SK-N-SH (cell line): ENCODE measurements around the gene RPN1. TPM values are rescaled to one million over a fixed set of nuclear protein-coding genes. Genes with fewer than 3 reads are reported as not detected.

Source experiments
- CTCF ChIA-PET: fragments of 300-600, 350-600 bp; formaldehyde crosslinking; extraction: SDS; loops from one replicate; lab custom pipeline; 2021; lab: Yijun Ruan, JAX
- POLR2A ChIA-PET: fragments of 350-600 bp; sonication (Branson Sonifier 250); formaldehyde crosslinking; extraction: SDS; loops from one replicate; lab custom pipeline; 2020; ENCODE audit warnings: antibody characterized with exemption, inconsistent platforms; lab: Yijun Ruan, JAX
- DNase-seq: peaks from one replicate; pipeline ENCODE4 v3.0.0; 2012
- H2AFZ ChIP-seq: fragments of 200-600 bp; sonication (generic); 2 replicates; pipeline ENCODE4 v1.8.1; 2016; ENCODE audit warnings: antibody characterized with exemption, mild to moderate bottlenecking, low read depth
- H3F3A ChIP-seq: fragments of 200-600 bp; sonication (generic); replicated peaks from 2 replicates; pipeline ENCODE3; 2016; ENCODE audit warnings: antibody characterized with exemption, mild to moderate bottlenecking; ENCODE audit not compliant: insufficient read depth
- H3K27ac ChIP-seq, 2 experiments: fragments of 200-500 bp in 1 of 2; fragments of 200-600 bp in 1 of 2; sonication (Bioruptor generic) in 1 of 2; sonication (generic), shearing (Covaris generic) in 1 of 2; 2 replicates each; pipeline versions ENCODE4 v1.5.1 to v1.6.1; 2014 to 2016; ENCODE audit warnings: low read depth in 2 of 2, inconsistent platforms in 1 of 2, low read length in 1 of 2, mild to moderate bottlenecking in 1 of 2, mixed read lengths in 1 of 2
- H3K27me3 ChIP-seq: fragments of 200-600 bp; sonication (generic), shearing (Covaris generic); 2 replicates; pipeline ENCODE4 v1.6.1; 2016; ENCODE audit warnings: mixed run types; ENCODE audit not compliant: insufficient read depth
- H3K36me3 ChIP-seq, 2 experiments: fragments of 200-500 bp in 1 of 2; fragments of 200-600 bp in 1 of 2; sonication (Bioruptor generic) in 1 of 2; sonication (generic) in 1 of 2; replicated peaks in 1 of 2; 2 replicates each; pipeline versions ENCODE3 to v1.5.1; 2014 to 2016; ENCODE audit warnings: low read length in 1 of 2, mild to moderate bottlenecking in 1 of 2; ENCODE audit not compliant: insufficient read depth in 2 of 2, control insufficient read depth in 1 of 2
- H3K4me1 ChIP-seq, 2 experiments: fragments of 200-500 bp in 1 of 2; fragments of 200-600 bp in 1 of 2; sonication (Bioruptor generic) in 1 of 2; sonication (generic), shearing (Covaris generic) in 1 of 2; 2 replicates each; pipeline versions ENCODE4 v1.5.1 to v1.6.1; 2014 to 2016; ENCODE audit warnings: low read depth in 1 of 2, low read length in 1 of 2, mixed run types in 1 of 2; ENCODE audit not compliant: insufficient read depth in 2 of 2, control insufficient read depth in 1 of 2
- H3K4me2 ChIP-seq: fragments of 200-600 bp; sonication (generic), shearing (Covaris generic); 2 replicates; pipeline ENCODE4 v1.6.1; 2017; ENCODE audit warnings: mixed run types
- H3K4me3 ChIP-seq, 2 experiments: fragments of 200-500 bp in 1 of 2; fragments of 200-600 bp in 1 of 2; sonication (Bioruptor generic) in 1 of 2; sonication (generic), shearing (Covaris generic) in 1 of 2; 2 replicates each; pipeline versions ENCODE4 v1.5.1 to v1.8.1; 2014 to 2016; ENCODE audit warnings: low read depth in 2 of 2, inconsistent platforms in 1 of 2, low read length in 1 of 2, mild to moderate bottlenecking in 1 of 2, mixed read lengths in 1 of 2, moderate library complexity in 1 of 2
- H3K79me2 ChIP-seq: fragments of 200-600 bp; sonication (generic); 2 replicates; pipeline ENCODE4 v1.8.1; 2017; ENCODE audit warnings: mild to moderate bottlenecking; ENCODE audit not compliant: insufficient read depth
- H3K9ac ChIP-seq: fragments of 200-600 bp; sonication (generic); 2 replicates; pipeline ENCODE4 v1.6.1; 2017; ENCODE audit warnings: mixed run types
- H3K9me2 ChIP-seq: fragments of 200-600 bp; sonication (generic); 2 replicates; pipeline ENCODE4 v1.6.1; 2017; ENCODE audit warnings: mixed run types
- H3K9me3 ChIP-seq: fragments of 200-600 bp; sonication (generic); 2 replicates; pipeline ENCODE4 v1.6.1; 2017; ENCODE audit warnings: mixed run types, mild to moderate bottlenecking, moderate library complexity
- H4K20me1 ChIP-seq: fragments of 200-600 bp; sonication (generic); 2 replicates; pipeline ENCODE4 v1.6.1; 2017; ENCODE audit warnings: mild to moderate bottlenecking, mixed run types; ENCODE audit not compliant: insufficient read depth
- ELF1 ChIP-seq: IDR thresholded peaks from 2 replicates; pipeline ENCODE4 v1.4.0; 2012
- FOSL2 ChIP-seq: IDR thresholded peaks from 2 replicates; pipeline ENCODE4 v1.4.0; 2012; ENCODE audit warnings: low read depth, mild to moderate bottlenecking, moderate library complexity, borderline replicate concordance
- FOXM1 ChIP-seq: IDR thresholded peaks from 2 replicates; pipeline ENCODE4 v1.4.0; 2012; ENCODE audit warnings: low read depth, mild to moderate bottlenecking
- GABPA ChIP-seq: IDR thresholded peaks from 2 replicates; pipeline ENCODE4 v1.4.0; 2012; ENCODE audit warnings: low read depth, mild to moderate bottlenecking
- IRF3 ChIP-seq: fragments of 150-350 bp; IDR thresholded peaks from 2 replicates; pipeline ENCODE4 v1.6.1; 2016; ENCODE audit warnings: mild to moderate bottlenecking, low read depth, low read length
- JUND ChIP-seq: IDR thresholded peaks from 2 replicates; pipeline ENCODE4 v1.4.0; 2012
- MAX ChIP-seq: IDR thresholded peaks from 2 replicates; pipeline ENCODE4 v1.4.0; 2012; ENCODE audit warnings: low read depth
- MEF2A ChIP-seq: IDR thresholded peaks from 2 replicates; pipeline ENCODE4 v1.4.0; 2012; ENCODE audit warnings: low read depth, borderline replicate concordance
- MXI1 ChIP-seq: IDR thresholded peaks from 2 replicates; pipeline ENCODE4 v1.6.1; 2012; ENCODE audit warnings: mild to moderate bottlenecking, low read depth, low read length, improper control_type of control experiment
- NRF1 ChIP-seq: IDR thresholded peaks from 2 replicates; pipeline ENCODE4 v1.6.1; 2012; ENCODE audit warnings: low read depth, mild to moderate bottlenecking, low read length
- POLR2AphosphoS5 ChIP-seq: IDR thresholded peaks from 2 replicates; pipeline ENCODE4 v1.6.1; 2012; ENCODE audit warnings: low read depth, low read length
- REST ChIP-seq: IDR thresholded peaks from 2 replicates; pipeline ENCODE4 v1.6.1; 2012; ENCODE audit warnings: mild to moderate bottlenecking, low read depth, low read length, moderate library complexity
- TAF1 ChIP-seq: IDR thresholded peaks from 2 replicates; pipeline ENCODE4 v1.6.1; 2012; ENCODE audit warnings: low read depth, mild to moderate bottlenecking, low read length, moderate library complexity, borderline replicate concordance
- TEAD4 ChIP-seq: IDR thresholded peaks from 2 replicates; pipeline ENCODE4 v1.4.0; 2012; ENCODE audit warnings: mild to moderate bottlenecking, borderline replicate concordance; ENCODE audit not compliant: insufficient read depth
- USF1 ChIP-seq: IDR thresholded peaks from 2 replicates; pipeline ENCODE4 v1.4.0; 2012; ENCODE audit warnings: low read depth, borderline replicate concordance
- USF2 ChIP-seq: fragments of 150-350 bp; IDR thresholded peaks from 2 replicates; pipeline ENCODE4 v1.6.1; 2017; ENCODE audit warnings: antibody characterized with exemption, low read length, low read depth, borderline replicate concordance
- YY1 ChIP-seq: IDR thresholded peaks from 2 replicates; pipeline ENCODE4 v1.4.0; 2012; ENCODE audit warnings: low read depth, mild to moderate bottlenecking
- WGBS: methylation state at CpG from one replicate; pipeline ENCODE4 v1.1.6; 2017; ENCODE audit warnings: low lambda C conversion rate; 5-methylcytosine and 5-hydroxymethylcytosine counted together
- polyA plus RNA-seq, 3 experiments: library from polyadenylated mRNA; depleted of rRNA; stranded (reverse); fragments of >200 nt; gene quantifications; 2 replicates each; pipeline ENCODE4 v1.2.3, GENCODE V29; 2012

Gene RPN1
- polyA plus RNA-seq, 1 of the 3 experiments (the other 2 are of a cell fraction) = 162 TPM

GRCh38 chr3:128624526-128625138, 26.0 kb downstream of the RPN1 start:
- peaks cover 69% of the 10 kb centered on the region for H3K79me2 ChIP-seq
- H4K20me1 ChIP-seq = 0 out of 2 replicates have a peak, but pooled peaks cover 3% of the 10 kb centered on the region
- no peak overlapping the region for H2AFZ ChIP-seq
- no peak overlapping the region for H3K4me2 ChIP-seq
- ChIA-PET CTCF (no interaction called here), POLR2A (no interaction called here)
- peaks cover 28% of the 10 kb centered on the region for H3F3A ChIP-seq
- no peak overlapping the region for H3K27ac ChIP-seq
- no peaks in the 10 kb centered on the region for H3K9me2 ChIP-seq
- no peak for DNase-seq
- TF ChIP-seq IRF3 (no peak), POLR2AphosphoS5 (no peak), FOSL2 (no peak), TAF1 (no peak), MEF2A (no peak), MAX (no peak), NRF1 (no peak), ELF1 (no peak), YY1 (no peak), REST (no peak), TEAD4 (no peak), GABPA (no peak), JUND (no peak), MXI1 (no peak), FOXM1 (no peak), USF1 (no peak), USF2 (no peak)
- H3K4me1 ChIP-seq = peaks cover 0 to 3% of the 10 kb centered on the region in 2 experiments; a peak in 1 of 4 replicates
- 88% methylated on average over 11 of the region's 11 CpGs for WGBS
- no peaks in the 10 kb centered on the region for H3K27me3 ChIP-seq
- H3K9ac ChIP-seq = no peak overlapping the region
- H3K4me3 ChIP-seq = no peak overlapping the region
- peaks cover 49 to 59% of the 10 kb centered on the region in 2 experiments for H3K36me3 ChIP-seq
- H3K9me3 ChIP-seq = no peaks in the 10 kb centered on the region
